Stimulated activated effector memory CD8-positive, alpha-beta T cell treated with anti-CD3 and anti-CD28 coated beads, Interleukin-12 subunit alpha, Interleukin-12 subunit beta, amount 100 ng/mL, for 72 hours (primary cell): ENCODE results near the gene TPCN2.

Experiments used
- ATAC-seq: fragments of 150-1000 bp; cut with Tn5 transposase; 2 replicates; pipeline ENCODE4 v1.10.0; 2021
- DNase-seq, 2 donors: peaks; one replicate each; pipeline ENCODE4 v3.0.0; 2021 to 2022; ENCODE audit warnings: low spot score in 2 of 2
- H3K27ac Mint-ChIP-seq: one replicate; pipeline ENCODE4 v1.8.0; 2022; ENCODE audit warnings: mild to moderate bottlenecking, mixed read lengths
- H3K36me3 Mint-ChIP-seq: one replicate; pipeline ENCODE4 v1.8.0; 2022; ENCODE audit warnings: mild to moderate bottlenecking, mixed read lengths
- H3K4me1 Mint-ChIP-seq: one replicate; pipeline ENCODE4 v1.8.0; 2022; ENCODE audit warnings: mixed read lengths
- H3K4me3 Mint-ChIP-seq: one replicate; pipeline ENCODE4 v1.8.0; 2022; ENCODE audit warnings: mild to moderate bottlenecking, mixed read lengths
- H3K9me3 Mint-ChIP-seq: one replicate; pipeline ENCODE4 v1.8.0; 2022; ENCODE audit warnings: mixed read lengths

Gene TPCN2

GRCh38 chr11:69044111-69045013 is 4.4 kb upstream of the TPCN2 start:
- Mint-ChIP-seq H3K4me3 (no peak overlapping the region), H3K27ac (no peak overlapping the region), H3K4me1 (peaks cover 20% of the 10 kb centered on the region), H3K9me3 (no peaks in the 10 kb centered on the region), H3K36me3 (no peaks in the 10 kb centered on the region)
- ATAC-seq, result no peak
- DNase-seq, result no peak

GRCh38 chr11:69048031-69048693 is 570 bp upstream of the TPCN2 start:
- ATAC-seq (peak; percentile 20), DNase-seq (no peak)
- Mint-ChIP-seq H3K9me3 (no peaks in the 10 kb centered on the region), H3K4me1 (peaks cover 36% of the 10 kb centered on the region), H3K4me3 (peak overlapping the region; percentile 77), H3K27ac (peak overlapping the region; percentile 92), H3K36me3 (no peaks in the 10 kb centered on the region)

DNA sequence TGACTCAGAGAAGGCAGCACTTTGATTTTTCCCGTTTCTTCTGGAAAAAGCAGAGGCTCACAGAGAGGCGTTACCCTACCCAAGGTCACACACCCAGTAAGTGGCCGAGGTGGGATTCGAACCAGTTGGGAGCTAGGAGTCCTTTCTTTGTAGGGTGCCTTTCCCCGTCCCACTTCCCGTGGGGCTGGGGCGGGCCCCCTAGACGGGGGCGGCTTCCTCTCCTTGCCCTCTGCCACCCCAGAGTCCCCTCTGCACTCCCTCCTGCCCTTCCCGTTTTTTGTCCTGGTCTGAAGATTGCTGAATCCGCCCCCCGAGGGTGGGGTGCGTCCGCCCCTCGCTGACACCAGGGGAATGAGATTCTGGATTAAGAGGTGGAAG is 747 bp downstream of the TPCN2 start:
- no peaks in the 10 kb centered on the region for H3K36me3 Mint-ChIP-seq
- ATAC-seq (no peak), DNase-seq (no peak)
- peaks cover 36% of the 10 kb centered on the region for H3K4me1 Mint-ChIP-seq
- H3K4me3 Mint-ChIP-seq, result peak overlapping the region; percentile 77
- peak overlapping the region; percentile 92 for H3K27ac Mint-ChIP-seq
- H3K9me3 Mint-ChIP-seq, result no peaks in the 10 kb centered on the region

DNA sequence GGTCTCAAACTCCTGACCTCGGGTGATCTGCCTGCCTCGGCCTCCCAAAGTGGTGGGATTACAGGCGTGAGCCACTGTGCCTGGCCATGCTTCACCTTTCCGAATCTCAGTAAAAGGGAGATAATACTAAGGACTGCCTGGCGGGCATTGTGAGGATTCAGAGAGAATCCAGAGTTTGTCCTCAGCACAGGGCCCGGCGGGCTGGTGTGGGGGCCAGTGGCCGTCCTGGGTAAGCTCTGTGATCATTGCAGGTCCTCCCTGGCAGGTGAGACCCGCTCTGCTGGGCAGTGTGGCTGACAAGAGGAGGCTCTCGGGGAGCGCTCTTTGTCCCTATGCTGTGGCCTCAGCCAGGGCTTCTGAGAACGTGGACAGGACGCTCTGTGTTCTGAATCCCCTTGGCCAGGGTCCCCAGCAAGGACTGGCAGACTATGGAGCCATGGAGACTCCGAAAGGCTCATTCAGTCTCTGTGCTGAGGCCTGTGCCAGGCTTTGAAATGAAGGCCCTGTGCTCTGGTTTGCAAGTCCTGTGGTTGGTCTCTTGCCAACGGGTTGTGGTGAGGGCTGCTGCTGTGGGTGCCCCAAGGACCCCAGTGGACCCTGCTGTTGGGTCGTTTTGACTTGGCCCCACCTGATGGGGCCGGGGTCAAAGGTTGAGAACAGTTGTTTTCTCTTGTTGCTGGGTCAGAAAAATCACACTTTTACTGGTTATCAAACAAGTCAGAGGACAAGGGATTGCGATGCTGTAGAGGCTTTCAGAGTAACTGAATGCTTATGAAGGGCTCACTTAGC is 2.1 kb downstream of the TPCN2 start:
- Mint-ChIP-seq H3K4me3 (peak overlapping the region; percentile 77), H3K9me3 (no peaks in the 10 kb centered on the region), H3K4me1 (peaks cover 46% of the 10 kb centered on the region), H3K36me3 (peaks cover 10% of the 10 kb centered on the region), H3K27ac (peak overlapping the region; percentile 26)
- ATAC-seq (no peak), DNase-seq (no peak)

DNA sequence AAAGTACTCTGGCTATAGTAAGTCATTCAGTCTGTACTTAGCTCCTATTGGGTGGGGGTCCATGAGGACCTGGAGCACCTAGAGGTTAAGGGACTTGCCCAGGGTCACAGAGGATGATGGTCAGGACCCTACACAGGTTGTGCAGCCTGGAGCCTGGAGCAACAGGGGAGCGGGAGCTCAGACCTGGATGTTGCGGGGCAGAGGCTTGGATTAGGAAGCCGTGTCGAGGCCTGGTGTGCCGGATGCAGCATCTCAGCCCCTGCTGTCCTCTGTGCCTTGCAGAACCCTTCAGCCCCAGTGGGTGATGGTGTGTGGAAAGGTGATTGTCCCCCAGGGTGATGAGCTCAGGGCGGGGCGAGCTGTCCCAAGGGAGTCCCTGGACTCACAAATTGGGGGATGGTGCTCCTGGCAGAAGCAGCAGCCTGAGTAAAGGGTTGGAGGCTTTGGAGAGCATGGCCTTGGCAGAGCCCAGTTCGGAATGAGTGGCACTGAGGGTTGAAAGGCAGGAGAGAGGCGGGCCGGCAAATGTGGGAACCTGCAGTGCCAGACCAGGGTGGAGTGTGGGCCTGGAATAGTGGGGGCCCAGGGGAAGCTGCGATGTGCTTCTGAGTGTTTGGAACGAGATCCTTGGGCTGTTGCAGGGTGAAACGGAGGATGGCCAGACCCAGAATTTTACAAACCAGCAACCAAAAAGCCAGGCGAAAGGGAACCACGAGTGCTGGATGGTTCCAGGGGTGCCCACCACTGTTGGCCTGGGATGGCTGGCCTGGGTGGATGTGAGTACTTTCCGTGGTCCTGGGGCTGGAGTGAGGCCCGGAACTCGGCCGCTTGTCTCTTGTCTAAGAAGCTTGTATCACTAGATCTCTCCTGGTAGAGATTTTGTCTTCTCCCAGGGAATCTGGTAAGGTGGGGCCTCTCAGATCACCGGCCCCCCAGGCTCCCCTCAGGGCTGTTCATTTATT is 2.9 kb downstream of the TPCN2 start:
- peaks cover 53% of the 10 kb centered on the region for H3K4me1 Mint-ChIP-seq
- peaks cover 17% of the 10 kb centered on the region for H3K36me3 Mint-ChIP-seq
- H3K4me3 Mint-ChIP-seq, result peak overlapping the region; percentile 77
- peak overlapping the region; percentile 56 for H3K27ac Mint-ChIP-seq
- no peaks in the 10 kb centered on the region for H3K9me3 Mint-ChIP-seq
- DNase-seq (no peak), ATAC-seq (no peak)

- peaks cover 17% of the 10 kb centered on the region for H3K36me3 Mint-ChIP-seq
- ATAC-seq, result no peak
- peak overlapping the region; percentile 47 for H3K4me3 Mint-ChIP-seq
- peaks cover 53% of the 10 kb centered on the region for H3K4me1 Mint-ChIP-seq
- peak overlapping the region; percentile 56 for H3K27ac Mint-ChIP-seq
- H3K9me3 Mint-ChIP-seq, result no peaks in the 10 kb centered on the region
- DNase-seq, result no peak
These were observed 3.8 kb downstream of the TPCN2 start for GRCh38 chr11:69052343-69053168.

GRCh38 chr11:69053169-69053477 is 4.4 kb downstream of the TPCN2 start:
- Mint-ChIP-seq H3K4me3 (no peak overlapping the region), H3K27ac (no peak overlapping the region), H3K4me1 (peaks cover 50% of the 10 kb centered on the region), H3K9me3 (no peaks in the 10 kb centered on the region), H3K36me3 (peaks cover 17% of the 10 kb centered on the region)
- no peak for DNase-seq
- no peak for ATAC-seq

DNA sequence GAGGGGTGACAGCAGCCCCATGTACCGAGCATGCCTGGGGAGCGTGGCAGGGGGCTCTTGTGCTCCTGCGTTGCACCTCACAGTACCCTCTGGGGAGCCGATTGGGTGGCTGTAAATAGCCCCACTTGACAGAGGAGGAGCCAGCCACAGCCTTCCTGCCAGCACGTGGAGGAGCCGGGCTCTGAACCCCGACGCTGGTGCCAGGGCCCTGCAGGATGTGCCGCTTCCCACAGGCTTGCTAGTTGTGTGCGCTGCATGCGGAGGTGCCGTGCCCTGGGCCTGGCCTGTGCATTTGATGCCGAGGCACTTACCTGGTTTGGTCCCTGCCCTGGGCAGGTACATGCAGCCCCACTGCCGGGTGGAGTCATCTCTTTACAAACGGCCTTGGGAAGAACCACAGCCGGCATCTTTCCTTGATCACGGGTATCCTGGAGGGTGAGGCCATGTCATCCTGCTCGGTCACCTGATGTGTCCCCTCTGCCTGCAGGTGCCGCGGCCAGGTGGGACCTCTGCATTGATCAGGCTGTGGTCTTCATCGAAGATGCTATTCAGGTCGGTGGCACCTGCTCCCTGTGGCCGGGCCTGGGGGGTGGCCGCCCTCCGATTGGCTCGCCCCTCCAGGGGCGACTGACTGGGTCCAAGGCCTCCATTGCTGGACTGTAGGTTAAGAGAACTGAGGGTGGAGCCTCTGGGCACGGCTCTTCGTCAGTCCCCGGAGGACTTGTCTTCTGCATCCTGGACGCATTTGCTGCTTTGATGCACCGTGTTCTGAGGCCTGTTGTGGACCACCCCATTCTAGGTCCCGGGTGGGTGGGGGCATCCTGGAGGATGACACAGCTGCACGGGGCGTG is 5.0 kb downstream of the TPCN2 start:
- Mint-ChIP-seq H3K9me3 (no peaks in the 10 kb centered on the region), H3K36me3 (peaks cover 17% of the 10 kb centered on the region), H3K27ac (no peak overlapping the region), H3K4me3 (no peak overlapping the region), H3K4me1 (peaks cover 45% of the 10 kb centered on the region)
- ATAC-seq, result no peak
- DNase-seq, result no peak

GRCh38 chr11:69054397-69055211 is 5.9 kb downstream of the TPCN2 start:
- Mint-ChIP-seq H3K4me3 (no peak overlapping the region), H3K27ac (peak overlapping the region; percentile 93), H3K9me3 (no peaks in the 10 kb centered on the region), H3K36me3 (peaks cover 18% of the 10 kb centered on the region), H3K4me1 (peaks cover 48% of the 10 kb centered on the region)
- ATAC-seq (no peak), DNase-seq (no peak)

- Mint-ChIP-seq H3K9me3 (no peaks in the 10 kb centered on the region), H3K4me1 (peaks cover 49% of the 10 kb centered on the region), H3K4me3 (peak overlapping the region; percentile 67), H3K36me3 (peaks cover 23% of the 10 kb centered on the region), H3K27ac (peak overlapping the region; percentile 93)
- ATAC-seq (no peak), DNase-seq (no peak)
These were observed 6.5 kb downstream of the TPCN2 start for GRCh38 chr11:69055212-69055586.

DNA sequence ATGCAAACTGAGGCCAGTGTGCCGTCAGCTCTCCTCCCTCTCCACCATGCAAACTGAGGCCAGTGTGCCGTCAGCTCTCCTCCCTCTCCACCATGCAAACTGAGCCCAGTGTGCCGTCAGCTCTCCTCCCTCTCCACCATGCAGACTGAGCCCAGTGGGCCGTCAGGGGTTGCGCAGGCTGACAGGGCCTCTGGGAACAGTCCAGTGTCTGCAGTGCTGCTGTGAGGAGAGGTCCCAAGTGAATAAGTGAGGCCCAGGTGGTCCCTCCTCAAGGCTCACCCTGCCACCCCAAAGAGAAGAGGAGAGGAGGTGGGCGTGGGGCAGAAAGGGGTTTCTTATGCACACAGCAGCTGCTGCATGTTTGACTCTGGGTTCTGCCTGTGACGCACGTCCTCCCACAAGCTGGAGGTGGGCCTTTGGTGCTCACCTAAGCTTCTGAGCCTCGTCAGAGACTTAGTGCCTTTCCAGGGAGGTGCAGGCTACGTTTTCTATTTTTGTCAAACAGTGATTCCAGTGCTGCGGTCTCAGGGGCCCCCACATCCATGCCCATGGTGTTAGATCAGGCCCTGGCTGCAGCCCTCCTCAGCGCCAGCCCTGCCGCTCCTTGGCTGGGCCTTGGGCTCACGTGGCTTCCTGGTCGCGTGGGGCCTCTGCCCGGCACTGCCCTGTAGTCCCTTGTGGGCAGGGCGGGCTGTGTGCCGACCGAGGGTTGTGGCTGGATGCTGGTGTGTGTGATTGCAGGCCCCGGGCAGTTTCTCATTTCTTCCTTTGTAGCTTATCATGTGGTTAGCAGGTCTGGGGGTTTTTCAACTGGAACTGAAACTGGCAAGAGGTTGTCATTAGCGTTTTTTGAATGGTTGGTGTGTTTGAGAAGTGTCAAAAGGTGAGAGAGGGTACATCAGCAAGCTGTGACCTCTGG is 7.1 kb downstream of the TPCN2 start:
- peaks cover 23% of the 10 kb centered on the region for H3K36me3 Mint-ChIP-seq
- DNase-seq, result peak; percentile 28 to 85
- peaks cover 53% of the 10 kb centered on the region for H3K4me1 Mint-ChIP-seq
- peak; percentile 86 for ATAC-seq
- peak overlapping the region; percentile 67 for H3K4me3 Mint-ChIP-seq
- H3K9me3 Mint-ChIP-seq, result no peaks in the 10 kb centered on the region
- H3K27ac Mint-ChIP-seq, result peak overlapping the region; percentile 93

DNA sequence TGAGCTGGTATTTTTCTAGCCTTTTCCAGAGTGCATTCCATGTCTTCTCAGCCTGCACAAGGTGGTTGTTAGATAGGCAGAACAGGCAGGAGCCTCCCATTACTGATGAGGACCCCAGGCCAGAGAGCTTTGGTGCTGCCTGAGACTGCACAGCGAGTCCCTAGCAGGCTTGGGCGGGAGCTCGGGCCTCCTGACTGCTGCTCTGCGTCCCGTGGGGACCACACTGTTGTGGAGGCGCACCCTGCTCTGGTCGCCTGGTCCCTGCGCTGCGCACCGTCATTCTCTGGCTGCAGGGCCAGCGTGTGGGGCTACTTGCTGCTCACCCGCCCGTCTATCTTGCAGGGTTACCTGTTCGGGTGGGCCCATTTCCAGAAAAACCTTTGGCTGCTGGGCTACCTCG is 8.5 kb downstream of the TPCN2 start:
- H3K27ac Mint-ChIP-seq, result no peak overlapping the region
- H3K36me3 Mint-ChIP-seq, result peaks cover 23% of the 10 kb centered on the region
- H3K9me3 Mint-ChIP-seq, result no peaks in the 10 kb centered on the region
- DNase-seq (no peak), ATAC-seq (no peak)
- no peak overlapping the region for H3K4me3 Mint-ChIP-seq
- H3K4me1 Mint-ChIP-seq, result peaks cover 52% of the 10 kb centered on the region
